ENCODE results near the gene ASIC3. TPM values are rescaled to one million over a fixed set of nuclear protein-coding genes. Genes with fewer than 3 reads are reported as not detected.
"Not testable (repeated sequence)": the region's sequence is repeated elsewhere in the genome, so short reads cannot be mapped to it uniquely, and the experiment has no call there.

Gene ASIC3
- total RNA-seq, 1 experiment from 2014 or later, result 13.6 TPM

GRCh38 chr7:151035902-151036301, 12.4 kb upstream of the ASIC3 start:
- CTCF ChIA-PET, result no interaction called here
- no peaks in the 10 kb centered on the region for H3K9me3 Mint-ChIP-seq (ENCODE audit: low read depth, unreplicated experiment)

GRCh38 chr7:151038951-151039849, 9.1 kb upstream of the ASIC3 start:
- H3K4me1 Mint-ChIP-seq (ENCODE audit: low read depth, unreplicated experiment), result peaks cover 20% of the 10 kb centered on the region
- peak overlapping the region; percentile 89 for H3K27ac Mint-ChIP-seq (ENCODE audit: unreplicated experiment)
- H3K36me3 Mint-ChIP-seq (ENCODE audit: insufficient read depth, unreplicated experiment), result peaks cover 33% of the 10 kb centered on the region
- intact Hi-C loops (cut with micrococcal nuclease; ENCODE audit: unreplicated experiment), result no loop called here
- no peaks in the 10 kb centered on the region for H3K27me3 Mint-ChIP-seq (ENCODE audit: unreplicated experiment)
- CTCF ChIA-PET, result interaction anchor here (1.9 kb wide), 1 partner anchor 11 kb away, joined by 6 read pairs; the partner anchor contains the start of gene ABCB8
- H3K9me3 Mint-ChIP-seq (ENCODE audit: low read depth, unreplicated experiment), result no peaks in the 10 kb centered on the region
- TF ChIP-seq CTCF (IDR thresholded peaks at IDR 0.05; ENCODE audit: unreplicated experiment), result no peak
- no TSS peak for BruUV-seq (replicated peaks)
- H3K4me3 Mint-ChIP-seq (ENCODE audit: low read depth, unreplicated experiment), result peak overlapping the region; percentile 35
- peak; percentile 91 for DNase-seq

More at GRCh38 chr7:151035902-151036301, 12.4 kb upstream of the ASIC3 start:
- H3K27me3 Mint-ChIP-seq (ENCODE audit: unreplicated experiment), result no peaks in the 10 kb centered on the region
- DNase-seq, result no peak
- no TSS peak for BruUV-seq (replicated peaks)
- peaks cover 20% of the 10 kb centered on the region for H3K4me1 Mint-ChIP-seq (ENCODE audit: low read depth, unreplicated experiment)
- H3K27ac Mint-ChIP-seq (ENCODE audit: unreplicated experiment), result no peak overlapping the region
- TF ChIP-seq CTCF (IDR thresholded peaks at IDR 0.05; ENCODE audit: unreplicated experiment), result no peak
- peaks cover 20% of the 10 kb centered on the region for H3K36me3 Mint-ChIP-seq (ENCODE audit: insufficient read depth, unreplicated experiment)
- intact Hi-C loops (cut with micrococcal nuclease; ENCODE audit: unreplicated experiment), result no loop called here
- no peak overlapping the region for H3K4me3 Mint-ChIP-seq (ENCODE audit: low read depth, unreplicated experiment)

DNA sequence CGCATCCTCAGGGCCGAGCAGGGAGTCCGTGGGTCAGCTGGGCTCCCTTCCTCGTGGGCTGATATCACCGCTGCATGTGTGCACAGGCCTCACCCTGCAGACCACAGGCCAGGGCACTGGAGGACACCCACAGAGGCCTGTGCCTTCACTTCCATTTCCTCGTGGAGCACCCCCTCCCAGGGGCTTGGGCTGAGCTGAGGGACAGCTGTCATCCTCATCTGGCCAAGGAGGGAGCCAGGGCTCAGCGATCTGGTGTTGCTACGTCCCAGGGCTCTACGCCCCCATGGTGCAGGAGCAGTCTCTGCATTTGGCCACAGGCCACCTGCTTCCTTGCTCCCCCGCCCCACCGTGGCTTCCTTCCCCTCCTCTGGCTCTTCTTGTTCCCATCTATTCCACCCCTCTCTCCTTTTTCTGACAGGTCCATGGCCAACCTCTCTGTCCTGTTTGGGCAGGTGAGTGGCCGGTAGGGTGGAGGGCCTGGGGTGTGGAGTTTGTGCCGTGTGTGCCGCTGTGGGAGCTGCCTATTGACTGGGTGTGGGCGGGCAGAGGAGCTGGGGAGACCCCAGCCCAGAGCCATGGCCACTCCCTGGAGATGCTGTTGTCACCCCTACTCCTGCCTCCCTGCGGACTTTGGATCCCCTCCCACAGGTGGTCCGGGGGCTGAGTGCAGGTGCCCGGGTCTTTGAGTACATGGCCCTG, 8.3 kb upstream of the ASIC3 start:
- no peaks in the 10 kb centered on the region for H3K27me3 Mint-ChIP-seq (ENCODE audit: unreplicated experiment)
- peaks cover 20% of the 10 kb centered on the region for H3K4me1 Mint-ChIP-seq (ENCODE audit: low read depth, unreplicated experiment)
- CTCF ChIA-PET, result interaction anchor here (1.9 kb wide), 1 partner anchor 12 kb away, joined by 6 read pairs; the partner anchor contains the start of gene ABCB8
- DNase-seq, result no peak
- TF ChIP-seq CTCF (IDR thresholded peaks at IDR 0.05; ENCODE audit: unreplicated experiment), result no peak
- intact Hi-C loops (cut with micrococcal nuclease; ENCODE audit: unreplicated experiment), result no loop called here
- peak overlapping the region; percentile 89 for H3K27ac Mint-ChIP-seq (ENCODE audit: unreplicated experiment)
- peak overlapping the region; percentile 13 for H3K4me3 Mint-ChIP-seq (ENCODE audit: low read depth, unreplicated experiment)
- no peaks in the 10 kb centered on the region for H3K9me3 Mint-ChIP-seq (ENCODE audit: low read depth, unreplicated experiment)
- no TSS peak for BruUV-seq (replicated peaks)
- H3K36me3 Mint-ChIP-seq (ENCODE audit: insufficient read depth, unreplicated experiment), result peaks cover 33% of the 10 kb centered on the region

DNA sequence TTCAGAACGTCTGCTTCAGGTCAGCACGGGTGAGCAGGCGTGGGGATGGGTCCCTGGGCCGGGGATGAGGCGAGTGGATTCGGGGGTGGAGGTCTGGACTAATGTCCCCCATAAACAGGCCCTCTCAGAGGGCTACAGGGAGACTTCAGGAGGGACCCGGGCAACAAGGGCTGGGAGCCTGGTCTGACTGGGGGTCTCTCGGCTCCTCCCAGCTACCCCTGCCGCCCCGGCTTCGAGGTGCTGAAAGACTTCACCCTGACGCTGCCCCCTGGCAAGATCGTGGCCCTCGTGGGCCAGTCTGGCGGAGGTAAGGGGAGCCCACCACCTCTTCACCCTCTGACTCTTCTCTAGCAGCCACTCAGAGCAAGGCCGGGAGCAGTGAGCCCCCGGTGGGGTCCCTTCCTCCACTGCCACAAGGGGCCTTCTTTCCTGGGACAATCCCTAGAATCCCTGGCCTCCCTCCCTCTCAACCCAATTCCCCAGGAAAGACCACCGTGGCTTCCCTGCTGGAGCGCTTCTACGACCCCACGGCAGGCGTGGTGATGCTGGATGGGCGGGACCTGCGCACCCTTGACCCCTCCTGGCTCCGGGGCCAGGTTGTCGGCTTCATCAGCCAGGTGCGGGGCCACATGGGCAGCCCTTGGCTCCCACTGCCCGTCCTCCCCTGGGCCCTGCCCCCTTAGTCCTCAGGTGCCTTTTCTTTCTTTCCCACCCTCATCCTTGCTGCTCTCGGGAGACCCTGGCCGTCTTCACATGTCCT, 7.5 kb upstream of the ASIC3 start:
- peaks cover 20% of the 10 kb centered on the region for H3K4me1 Mint-ChIP-seq (ENCODE audit: low read depth, unreplicated experiment)
- intact Hi-C loops (cut with micrococcal nuclease; ENCODE audit: unreplicated experiment), result no loop called here
- no TSS peak for BruUV-seq (replicated peaks)
- no peak for DNase-seq
- no peaks in the 10 kb centered on the region for H3K27me3 Mint-ChIP-seq (ENCODE audit: unreplicated experiment)
- H3K36me3 Mint-ChIP-seq (ENCODE audit: insufficient read depth, unreplicated experiment), result peaks cover 33% of the 10 kb centered on the region
- CTCF ChIA-PET, result no interaction called here
- no peak for TF ChIP-seq CTCF (IDR thresholded peaks at IDR 0.05; ENCODE audit: unreplicated experiment)
- no peak overlapping the region for H3K4me3 Mint-ChIP-seq (ENCODE audit: low read depth, unreplicated experiment)
- H3K27ac Mint-ChIP-seq (ENCODE audit: unreplicated experiment), result no peak overlapping the region
- H3K9me3 Mint-ChIP-seq (ENCODE audit: low read depth, unreplicated experiment), result no peaks in the 10 kb centered on the region

DNA sequence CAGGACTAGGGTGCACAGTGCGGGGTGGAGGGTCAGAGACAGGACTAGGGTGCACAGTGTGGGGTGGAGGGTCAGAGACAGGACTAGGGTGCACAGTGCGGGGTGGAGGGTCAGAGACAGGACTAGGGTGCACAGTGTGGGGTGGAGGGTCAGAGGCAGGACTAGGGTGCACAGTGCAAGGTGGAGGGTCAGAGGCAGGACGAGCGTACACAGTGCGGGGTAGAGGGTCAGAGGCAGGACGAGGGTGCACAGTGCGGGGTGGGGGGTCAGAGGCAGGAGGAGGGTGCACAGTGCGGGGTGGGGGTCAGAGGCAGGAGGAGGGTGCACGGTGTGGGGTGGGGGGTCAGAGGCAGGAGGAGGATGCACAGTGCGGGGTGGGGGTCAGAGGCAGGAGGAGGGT, 4.9 kb upstream of the ASIC3 start:
- BruUV-seq (replicated peaks); H3K9me3 Mint-ChIP-seq (ENCODE audit: low read depth, unreplicated experiment); H3K4me3 Mint-ChIP-seq (ENCODE audit: low read depth, unreplicated experiment); H3K27me3 Mint-ChIP-seq (ENCODE audit: unreplicated experiment); CTCF ChIA-PET; DNase-seq; intact Hi-C loops (cut with micrococcal nuclease; ENCODE audit: unreplicated experiment); H3K27ac Mint-ChIP-seq (ENCODE audit: unreplicated experiment): not testable (repeated sequence)
- Mint-ChIP-seq H3K4me1 (ENCODE audit: low read depth, unreplicated experiment) (peaks cover 20% of the 10 kb centered on the region), H3K36me3 (ENCODE audit: insufficient read depth, unreplicated experiment) (peaks cover 33% of the 10 kb centered on the region)
